ENCODE data around the gene WARS2.

Gene WARS2

GRCh38 chr1:118982266-118982665 lies 158.2 kb downstream of the WARS2 start:
- DNase-seq: no peak

- no peak for DNase-seq
These were observed 159.0 kb downstream of the WARS2 start for GRCh38 chr1:118981436-118981835.
